ENCODE data around the gene CRACDL.

The CRACDL gene

DNA sequence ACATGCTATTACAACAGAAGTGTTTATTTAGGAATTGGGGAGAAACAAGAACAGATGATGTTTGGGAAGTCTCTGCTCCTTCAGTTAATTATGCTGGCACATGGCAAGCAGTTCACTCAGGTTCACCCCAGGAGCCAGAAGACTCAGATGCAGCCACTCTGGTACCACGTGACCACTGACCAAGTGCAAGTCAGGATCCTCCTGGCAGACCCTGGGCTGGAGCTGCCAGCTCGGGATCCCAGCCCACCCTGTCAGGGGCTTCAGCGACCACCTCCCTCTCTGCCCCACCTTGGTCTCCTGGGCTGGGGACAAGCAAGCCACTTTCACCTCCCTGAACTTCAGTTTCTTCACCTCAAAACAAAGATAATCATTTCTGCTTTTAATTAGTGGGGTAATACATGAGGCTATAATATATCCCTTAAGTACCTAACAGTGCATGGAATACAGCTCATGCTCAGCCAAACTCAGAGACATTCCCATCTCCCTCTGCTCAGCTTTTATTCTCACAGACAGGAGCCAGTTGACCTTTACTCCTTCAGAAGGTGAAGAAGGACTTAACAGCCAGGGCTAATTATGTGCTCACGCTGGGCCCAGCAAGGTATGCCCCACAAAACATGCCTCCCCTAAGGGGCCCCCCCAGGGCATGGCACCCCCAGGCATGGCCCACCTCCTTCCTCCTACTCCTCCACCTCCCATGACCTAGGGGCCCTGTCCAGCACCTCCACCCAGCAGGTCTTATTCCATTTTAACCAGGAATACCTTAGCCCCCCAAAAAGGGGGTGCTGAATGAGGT lies 11.8 kb downstream of the CRACDL start:
- DNase-seq: no peak

DNA sequence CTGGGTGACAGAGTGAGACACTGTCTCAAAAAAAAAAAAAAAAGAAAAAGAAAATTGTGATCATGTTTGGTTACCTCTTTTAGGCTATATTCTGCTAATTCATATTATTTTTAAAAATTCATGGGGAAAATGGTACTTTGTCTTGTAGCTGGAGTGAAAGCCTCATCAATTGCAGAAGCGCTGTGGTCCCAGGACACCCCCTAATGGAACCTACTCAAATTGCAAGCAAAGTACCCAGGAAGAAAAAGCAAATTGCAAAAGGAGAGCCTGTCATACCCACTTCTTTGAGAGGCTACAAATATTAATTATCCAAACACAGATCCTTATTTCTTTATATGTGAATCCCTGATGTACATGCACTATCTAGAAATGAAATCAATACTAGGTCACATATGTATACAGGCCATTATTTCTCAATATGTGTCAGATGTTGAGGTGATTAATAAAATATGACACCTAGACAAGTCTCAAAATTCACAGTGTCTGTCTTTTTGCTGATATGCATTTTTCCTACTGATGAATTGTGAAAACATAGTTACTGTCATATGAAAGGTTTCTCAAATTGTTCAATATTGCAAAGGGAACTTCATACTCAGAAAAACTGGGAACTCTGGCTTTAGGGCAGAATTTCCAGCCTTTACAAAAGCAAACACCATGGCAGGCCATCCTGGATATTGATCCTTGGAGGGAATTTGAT lies 12.6 kb downstream of the CRACDL start:
- no peak for DNase-seq

DNA sequence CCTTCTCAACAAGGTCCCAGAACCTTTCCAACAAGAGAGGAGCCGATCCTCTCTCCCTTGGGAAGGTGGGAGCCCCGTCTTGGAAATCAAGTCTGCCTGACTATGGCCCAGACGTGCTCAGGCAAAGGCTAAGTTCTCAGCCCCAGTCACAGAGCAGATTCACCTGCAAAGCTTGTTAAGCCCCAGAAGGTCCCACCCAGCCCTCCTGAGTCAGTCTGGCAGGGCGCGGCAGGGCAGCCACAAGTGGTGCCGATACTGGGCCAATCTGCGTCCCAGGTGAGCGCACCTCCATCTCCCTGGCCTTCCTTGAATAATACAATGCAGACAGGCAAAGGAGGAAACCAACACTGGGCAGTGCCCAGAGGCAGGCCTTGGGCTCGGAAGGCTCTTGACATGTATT lies 15.0 kb downstream of the CRACDL start:
- no peak for DNase-seq

DNA sequence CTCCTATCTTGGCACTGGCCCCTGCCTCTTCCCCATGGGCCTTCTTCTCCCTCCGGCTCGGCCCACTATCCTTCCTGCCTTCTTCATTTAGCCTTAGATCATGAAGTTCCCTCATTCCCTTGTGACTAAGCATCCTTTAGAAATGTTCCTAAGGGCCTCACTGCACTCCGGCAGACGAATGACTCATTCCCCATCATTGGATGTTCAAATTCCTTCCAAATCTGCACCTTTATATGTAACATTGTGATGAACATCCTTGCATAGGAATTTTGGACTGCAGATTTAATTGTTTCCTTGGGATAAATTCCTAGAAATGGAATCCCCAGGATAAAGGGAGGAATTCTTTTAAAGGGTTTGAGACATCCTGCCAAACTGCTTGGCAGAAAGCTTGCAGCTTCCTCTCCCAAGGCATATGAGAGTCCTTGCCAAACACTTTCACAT lies 19.0 kb downstream of the CRACDL start:
- DNase-seq: peak; percentile 52

DNA sequence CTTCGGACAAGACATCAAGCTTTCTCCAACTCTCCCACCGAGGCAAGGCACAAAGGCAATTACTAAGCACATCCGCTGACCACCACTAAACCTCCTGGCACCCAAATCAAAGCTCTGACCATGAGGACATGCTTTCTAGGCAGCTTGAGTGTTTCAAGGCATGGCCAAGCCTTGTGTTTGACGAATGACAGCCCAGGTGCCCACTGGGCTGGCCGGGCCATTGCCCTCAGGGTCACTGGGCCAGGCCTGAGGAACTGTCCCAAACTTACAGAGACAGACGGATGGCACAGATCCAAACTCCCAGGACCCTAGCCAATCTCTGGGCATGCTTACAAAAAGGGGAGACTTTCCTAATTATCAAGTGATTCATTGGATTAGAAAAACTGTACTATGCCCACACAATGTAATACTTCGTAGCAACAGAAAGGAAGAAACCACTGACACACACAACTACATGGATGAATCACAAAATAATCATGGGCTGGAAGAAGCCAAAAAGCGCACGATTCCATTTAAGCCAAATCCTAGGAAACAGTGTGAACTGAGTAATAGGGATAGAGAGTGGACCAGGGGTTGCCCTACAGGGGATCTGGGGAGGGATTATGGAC lies 20.2 kb downstream of the CRACDL start:
- no peak for DNase-seq

DNA sequence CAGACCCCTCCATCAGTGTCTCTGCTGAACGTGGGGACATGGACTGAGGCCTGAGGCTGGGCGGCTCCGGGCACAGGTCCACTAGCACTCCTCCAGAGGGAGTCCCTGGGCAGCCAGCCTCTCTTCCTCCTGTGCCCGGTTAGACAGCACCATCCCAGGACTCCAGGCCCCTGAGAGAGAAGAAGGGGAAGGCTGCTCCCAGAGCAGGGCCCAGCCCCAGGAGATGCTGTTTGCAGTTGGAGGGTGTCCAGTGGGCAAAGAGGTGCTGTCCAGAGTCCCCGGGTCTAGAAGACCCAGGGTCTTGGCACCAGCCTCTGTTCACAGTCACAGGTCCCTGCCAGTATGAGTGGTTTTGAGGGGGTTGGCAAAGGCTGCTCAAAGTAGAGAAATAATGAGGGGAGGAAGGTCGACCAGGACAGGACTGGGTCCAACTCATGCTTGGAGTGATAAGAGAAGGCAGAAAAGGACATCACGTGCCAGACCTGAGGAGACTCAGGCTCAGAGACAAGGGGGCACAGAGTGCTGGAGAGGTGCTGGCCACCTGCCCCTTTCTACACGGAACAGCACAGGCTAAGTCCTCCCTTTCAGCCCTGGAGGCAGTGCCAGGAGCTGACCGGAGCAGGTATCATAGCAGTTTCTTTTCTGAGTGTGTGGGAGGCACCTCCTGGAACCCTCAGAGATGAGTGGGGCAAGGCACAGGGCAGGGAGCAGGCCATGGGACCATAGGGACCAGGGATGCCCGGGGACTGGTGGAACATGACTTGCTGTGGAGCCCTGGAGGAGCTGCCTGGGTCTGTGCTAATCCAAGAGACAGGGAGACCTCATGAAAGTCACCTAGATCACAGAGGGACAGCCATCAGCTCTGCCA lies 21.1 kb downstream of the CRACDL start:
- no peak for DNase-seq

DNA sequence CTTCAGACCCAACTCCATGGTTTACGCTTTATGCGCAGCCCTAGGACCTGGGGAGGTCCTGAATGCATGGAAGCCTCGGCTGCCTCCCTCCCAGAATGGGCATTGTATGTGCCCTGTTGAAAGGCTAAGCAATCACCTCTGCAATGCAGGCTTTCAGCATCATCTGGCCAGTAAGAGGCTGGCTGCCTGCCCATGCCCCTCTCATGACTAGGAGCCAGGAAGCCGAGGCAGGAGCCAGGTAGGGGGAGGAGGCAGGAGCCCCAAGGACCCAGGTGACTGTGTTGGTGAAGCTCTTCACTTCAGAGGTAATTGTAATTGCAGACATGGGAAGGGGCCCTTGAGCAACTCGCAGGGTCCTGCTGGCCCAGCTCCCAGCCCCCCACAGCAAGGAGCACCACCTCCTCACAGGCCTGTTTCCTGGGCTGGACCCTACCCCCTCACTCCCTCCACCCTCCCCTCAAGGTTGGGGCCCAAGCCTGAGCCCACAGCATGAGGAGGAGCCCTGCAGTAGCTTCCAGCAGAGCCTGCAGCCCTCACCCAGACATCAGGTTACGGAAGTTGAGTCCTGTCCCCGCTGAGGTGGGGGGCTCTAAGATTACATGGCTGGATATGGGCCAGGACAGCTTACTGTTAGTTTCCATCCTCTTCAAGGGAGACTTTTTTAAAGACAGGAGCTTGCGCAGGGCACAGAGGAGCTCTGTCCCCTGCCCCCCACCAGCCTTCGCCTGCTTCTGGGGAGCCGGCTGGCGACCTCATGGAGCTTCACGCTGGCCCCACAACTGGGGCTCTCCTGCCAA lies 21.9 kb downstream of the CRACDL start:
- DNase-seq: no peak

DNA sequence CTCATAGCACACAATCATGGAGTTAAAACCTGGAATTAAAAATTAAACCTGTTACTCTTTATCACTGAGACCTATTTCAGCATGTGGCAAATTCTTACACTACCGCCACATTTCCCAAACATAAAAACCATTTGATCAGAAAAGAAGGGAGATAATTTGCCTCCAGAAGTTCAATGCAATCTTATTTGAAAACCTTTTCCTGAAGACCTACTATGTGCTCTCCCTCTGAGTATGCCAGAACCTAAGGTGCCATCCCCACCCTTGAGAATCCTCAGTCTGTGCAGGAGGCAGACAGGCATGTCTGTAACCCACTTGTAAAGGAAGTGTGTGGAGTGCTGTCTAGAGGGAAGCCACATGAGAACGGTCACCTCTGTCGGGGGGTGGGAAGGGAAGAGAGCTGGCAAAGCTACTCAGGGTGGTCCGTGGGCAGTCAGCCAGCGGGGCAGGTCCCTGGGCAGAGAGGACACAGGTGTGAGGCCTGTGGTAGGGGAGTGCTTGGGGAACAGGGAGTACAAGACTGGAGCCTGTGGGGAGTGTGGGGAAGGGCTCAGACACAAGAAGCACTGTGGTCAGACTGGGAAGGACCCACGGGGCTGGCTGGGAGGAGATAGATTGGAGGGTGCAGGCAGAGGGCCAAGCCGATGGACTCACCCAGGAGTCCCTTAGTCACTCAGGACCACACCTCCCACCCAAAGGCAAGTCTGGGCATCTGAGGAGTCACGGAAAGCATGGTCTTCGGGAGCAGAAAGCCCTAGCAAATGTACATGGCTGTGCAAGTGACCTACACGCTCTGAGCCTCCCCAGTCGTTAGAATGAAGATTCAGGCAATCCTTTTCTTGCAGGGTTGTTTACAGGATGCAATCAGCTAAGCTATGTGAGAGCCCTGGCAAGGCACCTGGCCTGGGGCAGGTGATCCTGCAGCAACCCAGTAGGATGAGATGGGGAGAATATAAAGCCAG lies 22.8 kb downstream of the CRACDL start:
- no peak for DNase-seq

DNA sequence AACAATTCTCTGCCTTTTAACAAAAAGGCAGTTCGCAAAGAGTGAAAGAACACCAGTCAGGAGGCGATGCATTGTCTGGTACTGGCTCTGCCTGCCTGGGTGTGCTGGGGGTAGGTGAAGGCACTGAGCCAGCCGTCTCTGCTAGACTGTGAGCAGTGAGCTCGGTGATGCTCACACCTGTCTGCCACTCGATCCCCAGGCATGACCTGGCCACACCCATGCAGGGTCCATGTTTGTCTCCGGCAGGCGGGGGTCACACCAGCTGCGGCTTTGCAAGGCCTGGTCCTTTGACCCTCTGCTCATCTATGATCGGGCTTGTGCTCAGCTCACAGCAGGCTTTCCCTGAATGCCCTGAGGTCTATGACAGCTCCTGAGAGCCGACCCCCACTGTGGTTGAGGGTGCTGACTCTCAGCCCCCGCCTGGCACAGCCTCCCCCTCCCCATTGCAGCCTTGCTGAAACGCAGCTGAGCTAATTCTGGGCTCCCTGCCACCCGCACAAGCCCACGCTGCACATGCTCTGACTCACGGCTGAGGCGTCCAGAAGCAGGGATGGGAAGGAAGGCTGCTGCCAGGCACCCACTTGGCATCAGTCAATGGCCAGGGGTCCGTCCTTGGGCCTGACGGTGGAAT lies 23.7 kb downstream of the CRACDL start:
- peak; percentile 68 for DNase-seq

DNA sequence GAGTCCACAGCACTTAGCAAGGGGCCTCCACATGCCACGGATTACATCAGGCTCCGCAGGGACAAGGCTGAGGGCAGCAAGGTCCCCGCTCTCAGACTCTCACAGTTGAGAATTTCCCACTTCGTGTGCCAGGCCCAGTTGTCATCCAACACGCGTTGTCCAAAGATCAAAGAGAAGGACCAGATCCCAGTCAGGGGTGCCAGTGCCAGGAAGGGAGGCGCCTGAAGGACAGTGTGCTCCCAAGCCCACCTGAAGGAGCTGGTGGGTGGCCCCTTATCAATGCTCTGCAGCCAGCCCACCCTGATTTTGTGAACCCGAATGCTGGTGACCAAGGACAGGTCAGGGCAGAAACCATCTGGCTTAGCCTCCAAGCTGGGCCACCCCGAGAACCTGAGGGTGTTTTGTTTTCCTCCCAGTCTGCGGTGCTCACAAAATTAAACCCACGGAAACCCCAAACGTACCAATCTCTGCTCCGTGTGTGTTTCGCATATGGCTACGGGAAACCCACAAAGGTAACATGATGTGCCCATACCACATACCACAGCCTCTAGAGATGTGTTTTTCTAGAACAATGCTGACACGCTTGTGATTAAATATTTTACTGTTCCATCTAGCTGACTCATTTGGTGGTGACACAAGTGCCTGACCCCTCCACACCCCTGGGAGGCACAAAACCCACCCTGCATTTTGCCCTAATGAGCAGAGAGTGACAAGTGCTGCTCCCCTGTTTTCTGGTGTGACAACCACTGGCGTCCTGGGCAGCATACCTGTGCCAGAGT lies 24.5 kb downstream of the CRACDL start:
- no peak for DNase-seq

DNA sequence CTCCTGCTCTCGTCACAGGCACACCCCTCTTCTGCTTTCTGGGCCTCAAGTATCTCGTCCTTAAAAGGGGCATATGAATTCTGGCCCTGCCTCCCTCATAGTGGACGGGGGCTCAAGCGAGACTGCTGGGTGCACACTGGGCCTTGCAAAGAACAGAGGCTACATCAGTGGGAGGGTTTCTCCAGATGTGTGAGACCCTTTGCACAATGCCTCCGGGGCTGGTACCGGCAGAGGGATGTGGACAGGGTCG lies 25.0 kb downstream of the CRACDL start:
- no peak for DNase-seq

DNA sequence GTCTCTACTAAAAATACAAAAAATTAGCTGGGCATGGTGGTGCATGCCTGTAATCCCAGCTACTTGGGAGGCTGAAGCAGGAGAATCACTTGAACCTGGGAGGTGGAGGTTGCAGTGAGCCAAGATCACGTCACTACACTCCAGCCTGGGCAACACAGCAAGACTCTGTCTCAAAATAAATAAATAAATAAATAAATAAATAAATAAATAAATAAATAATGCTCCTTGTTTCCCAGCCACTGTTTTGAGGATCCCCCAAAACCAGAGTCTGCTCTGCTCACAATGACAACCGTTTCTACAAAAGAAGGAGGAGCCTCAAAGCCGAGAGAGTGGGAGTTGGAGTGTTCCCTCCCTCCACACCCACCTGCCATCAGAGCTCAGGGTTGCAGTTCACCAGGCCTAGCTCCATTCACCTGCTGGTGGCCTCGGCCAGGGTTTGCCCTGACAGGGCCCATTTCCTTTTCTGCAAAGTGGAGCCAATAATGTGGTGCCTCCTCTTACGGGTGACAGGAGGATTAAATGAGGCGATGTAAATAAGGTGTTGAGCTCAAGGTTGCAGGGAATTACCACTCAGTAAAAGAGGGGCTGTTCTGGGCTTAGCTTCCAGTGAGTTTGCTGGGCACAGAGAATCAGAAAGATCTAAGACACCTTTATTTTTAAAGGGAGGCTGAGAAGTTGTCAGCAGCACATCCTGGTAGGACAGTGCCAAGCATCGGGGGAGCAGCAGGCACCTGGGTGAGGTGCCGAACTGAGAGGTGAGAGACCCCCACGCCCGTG lies 25.5 kb downstream of the CRACDL start:
- no peak for DNase-seq

DNA sequence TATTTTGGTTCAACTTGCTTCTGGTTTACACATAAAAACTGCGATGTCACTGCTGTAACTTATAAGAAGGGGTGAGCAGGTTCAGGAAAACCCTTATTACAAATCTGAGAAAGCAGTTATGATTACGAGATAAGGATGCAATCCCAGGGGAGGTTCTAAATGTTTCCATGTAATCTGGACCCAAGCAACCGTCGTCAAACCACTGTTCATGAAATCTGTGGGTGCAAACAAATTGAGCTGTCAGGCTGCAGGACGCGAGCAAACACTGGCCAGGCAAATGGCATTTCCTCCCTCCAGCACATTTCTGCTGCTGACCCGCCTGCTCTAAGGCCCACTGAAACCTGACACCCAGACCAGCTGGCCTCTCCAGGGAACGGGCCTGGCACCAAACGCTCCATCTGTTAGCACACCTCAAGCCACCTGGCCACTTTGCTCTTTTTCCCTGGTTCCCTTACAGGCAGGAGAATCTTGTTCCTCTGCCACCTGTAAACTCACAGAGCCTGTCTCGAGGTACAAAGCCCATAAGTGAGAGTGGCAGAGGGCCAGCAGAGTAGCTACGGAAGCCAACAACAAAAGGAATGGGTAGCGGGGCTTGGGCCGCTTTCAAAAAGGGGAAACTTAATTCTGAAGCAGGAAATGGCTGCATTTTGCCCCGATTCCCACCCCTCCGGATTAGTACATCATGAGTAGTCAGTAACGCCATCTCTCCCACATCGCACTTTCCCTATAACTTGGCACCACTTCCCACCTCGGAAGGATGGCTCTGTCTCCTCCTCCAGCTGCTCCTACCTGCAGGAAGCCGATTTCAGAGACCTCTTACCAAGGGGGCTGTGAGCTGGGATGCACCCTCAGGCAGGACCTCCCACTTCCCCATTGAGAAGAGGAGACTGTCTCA lies 26.5 kb downstream of the CRACDL start:
- peak; percentile 14 for DNase-seq

DNA sequence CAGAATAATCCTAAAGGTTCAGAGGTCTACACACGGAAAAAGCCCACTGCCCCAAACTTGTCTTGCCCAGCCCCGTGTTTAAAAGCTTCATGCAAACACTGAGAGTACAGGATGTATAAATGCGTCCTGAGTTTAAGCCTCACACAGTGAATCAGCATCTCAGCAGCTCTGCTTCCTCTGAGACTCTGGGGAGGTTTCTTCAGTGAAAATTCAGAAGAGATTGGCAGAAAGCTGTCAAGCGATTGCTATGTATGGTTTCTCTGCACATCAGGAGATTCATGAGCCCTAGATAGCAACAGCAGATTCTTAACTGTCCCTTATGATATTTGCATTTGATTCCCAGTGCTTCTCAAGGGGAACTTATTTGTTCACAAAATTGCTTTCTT lies 27.1 kb downstream of the CRACDL start:
- peak; percentile 4 for DNase-seq

DNA sequence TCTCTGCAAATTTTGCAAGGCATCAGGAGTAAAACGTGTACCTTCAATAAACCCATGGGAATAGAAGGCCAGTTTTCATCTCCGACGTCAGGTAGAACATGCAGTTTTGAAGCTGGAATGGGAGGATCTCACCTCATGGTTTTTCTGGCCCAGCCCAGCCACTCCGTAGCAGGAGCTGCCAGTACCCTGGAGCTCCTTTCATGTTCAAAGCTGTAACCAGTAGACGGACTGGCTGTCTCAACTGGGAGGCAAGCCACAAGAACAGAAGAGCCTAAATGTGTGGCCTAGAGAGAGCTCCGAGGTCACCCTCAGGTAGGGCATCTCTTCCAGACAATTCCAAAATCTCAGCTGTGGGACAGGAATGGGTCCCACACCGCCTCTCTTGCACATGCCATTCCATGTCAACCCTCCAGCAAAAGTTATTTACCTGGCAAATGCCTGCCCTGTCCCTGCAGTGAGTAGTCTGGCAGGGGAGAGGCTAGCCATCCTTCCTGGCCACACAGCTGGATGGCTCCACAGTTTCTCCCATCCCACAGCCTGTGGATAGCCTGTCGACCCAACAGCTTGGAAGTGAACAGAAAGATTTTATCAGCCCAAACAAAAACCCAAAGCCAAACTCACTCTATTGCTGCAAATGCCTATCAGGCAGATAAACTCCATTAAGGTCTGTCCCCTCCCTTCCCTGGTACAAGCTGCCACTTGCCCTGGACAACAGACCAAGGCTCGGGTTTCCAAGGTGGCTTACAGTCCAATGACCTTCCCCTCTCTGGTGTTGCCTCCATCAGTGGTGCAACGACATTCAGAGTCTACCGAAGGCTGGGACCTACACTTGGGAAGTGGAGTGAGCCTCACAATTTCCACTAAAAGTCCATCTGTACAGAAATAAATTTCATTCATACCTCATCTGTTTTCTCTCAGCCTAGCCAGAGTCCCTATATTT lies 27.8 kb downstream of the CRACDL start:
- DNase-seq: no peak

DNA sequence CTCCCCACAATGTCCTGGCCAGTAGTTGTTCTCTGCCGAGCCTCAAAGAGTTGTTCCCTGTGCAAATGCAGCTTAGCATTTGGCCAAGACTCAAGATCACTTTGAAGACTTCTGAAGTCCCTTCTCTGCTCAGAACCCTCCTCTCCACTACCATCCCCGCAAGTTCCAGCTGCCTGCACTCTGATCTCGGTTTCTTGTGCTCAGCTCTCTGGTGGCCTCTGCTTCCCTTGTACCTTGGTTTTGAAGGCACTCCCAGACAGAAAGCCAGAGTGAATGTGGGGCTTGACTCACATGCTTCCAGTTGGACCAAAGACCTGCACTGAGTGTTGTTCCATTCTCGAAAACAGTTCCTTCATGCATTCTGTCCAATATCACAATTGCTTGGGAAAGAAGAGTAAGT lies 28.6 kb downstream of the CRACDL start:
- no peak for DNase-seq
